ENCODE data around the gene NKX3-2. TPM values are rescaled to one million over a fixed set of nuclear protein-coding genes. Genes with fewer than 3 reads are reported as not detected.

Gene NKX3-2
- total RNA-seq, 1 donor from 2014 or later = not detected

DNA sequence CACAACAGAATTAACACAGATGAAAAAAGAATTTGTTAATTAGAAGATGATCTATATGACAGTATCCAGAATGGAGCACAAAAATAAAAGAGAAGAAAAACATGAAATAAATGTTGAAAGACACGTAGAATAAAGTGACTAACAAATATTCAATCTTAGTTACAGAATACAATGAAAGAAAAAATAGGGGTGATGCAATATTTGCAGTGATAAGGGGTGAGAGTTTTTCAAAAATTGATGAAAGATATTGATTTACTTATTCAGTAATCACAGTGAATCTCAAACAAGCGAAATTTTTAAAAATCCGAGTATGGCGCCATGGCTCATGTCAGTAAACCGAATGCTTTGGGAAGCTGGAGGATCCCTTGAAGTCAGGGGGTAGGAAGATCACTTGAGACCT is 39.9 kb downstream of the NKX3-2 start:
- no peak for DNase-seq (ENCODE audit: low read depth, low spot score)

DNA sequence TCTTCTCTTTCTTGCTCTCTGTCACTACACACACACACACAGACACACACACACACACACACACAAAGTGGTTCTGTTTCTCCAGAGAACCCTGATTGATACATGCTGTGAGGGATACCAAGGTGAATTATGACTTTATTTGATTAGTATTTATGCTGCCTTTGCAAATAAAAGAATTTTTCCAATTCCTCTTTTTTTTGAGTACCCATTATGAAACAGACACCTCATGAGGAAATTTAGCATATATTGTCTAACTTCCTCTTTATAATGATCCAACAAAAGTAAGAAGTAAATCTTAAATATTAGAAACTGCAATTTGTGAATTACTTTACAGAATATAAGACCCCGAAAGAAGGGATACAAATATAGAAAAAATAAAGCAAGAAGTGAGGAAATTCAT is 45.8 kb downstream of the NKX3-2 start:
- DNase-seq (ENCODE audit: low read depth, low spot score) = no peak

DNA sequence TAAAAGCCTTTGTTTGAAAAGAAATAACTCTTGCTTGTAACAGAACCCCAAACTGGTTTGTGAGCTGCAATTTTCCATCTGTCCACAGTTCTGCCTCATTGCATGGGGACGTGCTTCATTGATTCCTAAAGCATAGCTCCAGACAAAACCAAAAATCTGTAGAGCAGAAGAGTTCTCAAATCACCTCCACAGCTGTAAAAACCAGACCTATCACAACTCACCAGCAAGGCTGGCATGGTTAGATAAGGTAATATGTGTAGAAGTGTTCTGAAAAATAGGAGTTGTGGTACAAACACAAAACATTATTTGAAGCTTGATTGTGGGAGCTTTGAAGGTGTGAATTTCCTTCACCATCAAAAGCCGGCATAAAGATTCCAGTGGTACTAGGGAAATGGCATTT is 47.7 kb downstream of the NKX3-2 start:
- DNase-seq (ENCODE audit: low read depth, low spot score) = no peak

DNA sequence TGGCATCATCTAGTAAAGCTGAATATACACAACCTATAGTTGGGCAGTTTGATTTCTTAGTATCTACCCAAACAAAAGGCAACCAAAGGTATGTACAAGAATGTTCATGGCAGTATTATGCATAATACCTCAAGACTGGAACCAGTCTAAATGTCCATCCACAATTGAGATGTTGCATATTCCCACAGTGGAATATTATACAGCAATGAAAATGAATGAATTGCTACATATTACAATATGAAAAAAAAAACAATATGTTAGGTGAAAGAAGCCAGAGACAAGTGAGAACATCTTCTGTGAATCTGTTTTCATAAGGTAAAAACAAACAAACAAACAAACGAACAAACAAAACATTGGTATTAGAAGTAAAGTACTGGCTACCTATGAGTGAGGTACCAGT is 48.6 kb downstream of the NKX3-2 start:
- no peak for DNase-seq (ENCODE audit: low read depth, low spot score)

DNA sequence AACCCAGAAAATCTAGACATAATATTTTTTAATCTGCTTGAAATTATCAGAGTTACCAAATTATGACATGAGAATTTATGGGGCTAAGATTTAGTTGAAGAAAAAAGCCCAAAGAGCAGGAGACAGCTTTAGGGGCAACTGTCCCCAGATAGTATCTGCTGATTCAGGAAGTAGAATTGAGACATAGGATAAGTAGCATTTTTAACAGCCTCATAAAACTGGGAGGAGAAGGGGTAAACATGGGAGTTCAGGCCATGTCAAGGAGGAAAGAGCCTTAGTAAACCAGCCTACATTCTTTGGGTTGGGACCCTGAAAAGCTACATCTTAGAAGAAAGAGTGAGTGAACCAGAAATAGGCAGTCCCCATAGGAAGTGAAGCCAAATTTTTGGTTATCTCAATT is 50.5 kb downstream of the NKX3-2 start:
- DNase-seq (ENCODE audit: low read depth, low spot score) = no peak

DNA sequence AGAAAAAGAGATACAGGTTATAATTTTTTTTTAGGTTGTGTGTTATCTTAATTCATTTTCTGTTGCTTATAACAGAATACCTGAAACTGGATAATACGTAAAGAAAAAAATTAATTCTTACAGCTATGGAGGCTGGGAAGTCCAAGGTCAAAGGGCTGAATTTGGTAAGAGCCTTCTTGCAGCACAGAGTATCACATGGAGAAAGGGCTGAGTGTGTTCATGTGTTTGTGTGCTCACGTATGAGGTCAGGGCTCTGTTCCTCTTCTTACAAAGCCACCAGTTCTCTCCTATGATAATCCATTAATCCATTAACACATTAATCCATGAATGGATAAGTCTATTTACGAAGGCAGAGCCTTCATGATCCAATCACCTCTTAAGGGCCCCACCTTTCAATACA is 51.6 kb downstream of the NKX3-2 start:
- no peak for DNase-seq (ENCODE audit: low read depth, low spot score)

Other genes with a start within 250 kb of the NKX3-2 start
- 12.7 and 14.0 TPM in 2 replicates for gene RAB28, start 60.2 kb downstream of the NKX3-2 start, total RNA-seq
- 27.3 and 29.7 TPM in 2 replicates for gene BOD1L1, start 83.2 kb upstream of the NKX3-2 start, total RNA-seq

Data from pulmonary artery endothelial cell (primary cell).